ENCODE results near the gene HEBP2.

DNA sequence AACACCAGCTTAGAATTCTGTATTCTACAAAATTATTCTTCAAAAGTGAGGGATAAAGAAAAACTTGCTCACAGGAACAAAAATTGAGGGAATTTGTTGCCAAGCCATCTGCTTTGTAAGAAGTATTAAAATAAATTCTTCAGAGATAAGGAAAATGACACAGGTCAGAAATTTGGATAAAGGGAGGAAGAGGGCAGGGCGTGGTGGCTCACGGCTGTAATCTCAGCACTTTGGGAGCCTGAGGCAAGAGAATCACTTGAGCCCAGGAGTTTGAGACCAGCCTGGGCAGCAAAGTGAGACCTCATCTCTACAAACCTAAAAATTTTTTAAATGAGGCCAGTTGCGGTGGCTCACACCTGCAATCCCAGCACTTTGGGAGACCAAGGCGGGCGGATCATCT is 14.5 kb upstream of the HEBP2 start:
- TF ChIP-seq, protein P1, sequence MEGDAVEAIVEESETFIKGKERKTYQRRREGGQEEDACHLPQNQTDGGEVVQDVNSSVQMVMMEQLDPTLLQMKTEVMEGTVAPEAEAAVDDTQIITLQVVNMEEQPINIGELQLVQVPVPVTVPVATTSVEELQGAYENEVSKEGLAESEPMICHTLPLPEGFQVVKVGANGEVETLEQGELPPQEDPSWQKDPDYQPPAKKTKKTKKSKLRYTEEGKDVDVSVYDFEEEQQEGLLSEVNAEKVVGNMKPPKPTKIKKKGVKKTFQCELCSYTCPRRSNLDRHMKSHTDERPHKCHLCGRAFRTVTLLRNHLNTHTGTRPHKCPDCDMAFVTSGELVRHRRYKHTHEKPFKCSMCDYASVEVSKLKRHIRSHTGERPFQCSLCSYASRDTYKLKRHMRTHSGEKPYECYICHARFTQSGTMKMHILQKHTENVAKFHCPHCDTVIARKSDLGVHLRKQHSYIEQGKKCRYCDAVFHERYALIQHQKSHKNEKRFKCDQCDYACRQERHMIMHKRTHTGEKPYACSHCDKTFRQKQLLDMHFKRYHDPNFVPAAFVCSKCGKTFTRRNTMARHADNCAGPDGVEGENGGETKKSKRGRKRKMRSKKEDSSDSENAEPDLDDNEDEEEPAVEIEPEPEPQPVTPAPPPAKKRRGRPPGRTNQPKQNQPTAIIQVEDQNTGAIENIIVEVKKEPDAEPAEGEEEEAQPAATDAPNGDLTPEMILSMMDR (IDR thresholded peaks at IDR 0.05), result no peak
- TF ChIP-seq POLR2A (IDR thresholded peaks at IDR 0.05), result no peak

Measured in thyroid gland (tissue), 4 donors.